ENCODE measurements around the gene KRT33A.

The KRT33A gene

GRCh38 chr17:41322903-41323895 lies 27.4 kb downstream of the KRT33A start:
- no peak for TF ChIP-seq EZH2 (IDR thresholded peaks at IDR 0.05; ENCODE audit: borderline replicate concordance, low read depth, low read length, severe bottlenecking)
- TF ChIP-seq, protein P1, sequence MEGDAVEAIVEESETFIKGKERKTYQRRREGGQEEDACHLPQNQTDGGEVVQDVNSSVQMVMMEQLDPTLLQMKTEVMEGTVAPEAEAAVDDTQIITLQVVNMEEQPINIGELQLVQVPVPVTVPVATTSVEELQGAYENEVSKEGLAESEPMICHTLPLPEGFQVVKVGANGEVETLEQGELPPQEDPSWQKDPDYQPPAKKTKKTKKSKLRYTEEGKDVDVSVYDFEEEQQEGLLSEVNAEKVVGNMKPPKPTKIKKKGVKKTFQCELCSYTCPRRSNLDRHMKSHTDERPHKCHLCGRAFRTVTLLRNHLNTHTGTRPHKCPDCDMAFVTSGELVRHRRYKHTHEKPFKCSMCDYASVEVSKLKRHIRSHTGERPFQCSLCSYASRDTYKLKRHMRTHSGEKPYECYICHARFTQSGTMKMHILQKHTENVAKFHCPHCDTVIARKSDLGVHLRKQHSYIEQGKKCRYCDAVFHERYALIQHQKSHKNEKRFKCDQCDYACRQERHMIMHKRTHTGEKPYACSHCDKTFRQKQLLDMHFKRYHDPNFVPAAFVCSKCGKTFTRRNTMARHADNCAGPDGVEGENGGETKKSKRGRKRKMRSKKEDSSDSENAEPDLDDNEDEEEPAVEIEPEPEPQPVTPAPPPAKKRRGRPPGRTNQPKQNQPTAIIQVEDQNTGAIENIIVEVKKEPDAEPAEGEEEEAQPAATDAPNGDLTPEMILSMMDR (IDR thresholded peaks at IDR 0.05; ENCODE audit: borderline replicate concordance, extremely low read depth, low read length, poor library complexity, severe bottlenecking): no peak
- Histone ChIP-seq H3K4me3 (ENCODE audit: low read depth in 1 of 2, low read length in 2 of 2) (no peak overlapping the region), H4K20me1 (ENCODE audit: insufficient read depth, low read length) (no peaks in the 10 kb centered on the region; the same call in 1 of the 2 replicates), H3K36me3 (ENCODE audit: insufficient read depth, low read length) (no peaks in the 10 kb centered on the region), H3K27me3 (ENCODE audit: insufficient read depth, low read length, poor library complexity) (no peaks in the 10 kb centered on the region), H3K4me2 (ENCODE audit: insufficient read depth, low read length) (no peak overlapping the region), H3K9ac (ENCODE audit: low read depth, low read length) (no peak overlapping the region), H3K4me1 (ENCODE audit: insufficient read depth, low read length) (no peaks in the 10 kb centered on the region), H2AFZ (ENCODE audit: low read depth, low read length) (no peak overlapping the region), H3K79me2 (ENCODE audit: insufficient read depth, low read length) (no peaks in the 10 kb centered on the region), H3K9me3 (ENCODE audit: insufficient read depth, low read length, severe bottlenecking) (no peaks in the 10 kb centered on the region), H3K27ac (ENCODE audit: low read length) (no peak overlapping the region)
- DNase-seq (no peak), ATAC-seq (ENCODE audit: insufficient read depth, low read depth) (no peak)

DNA sequence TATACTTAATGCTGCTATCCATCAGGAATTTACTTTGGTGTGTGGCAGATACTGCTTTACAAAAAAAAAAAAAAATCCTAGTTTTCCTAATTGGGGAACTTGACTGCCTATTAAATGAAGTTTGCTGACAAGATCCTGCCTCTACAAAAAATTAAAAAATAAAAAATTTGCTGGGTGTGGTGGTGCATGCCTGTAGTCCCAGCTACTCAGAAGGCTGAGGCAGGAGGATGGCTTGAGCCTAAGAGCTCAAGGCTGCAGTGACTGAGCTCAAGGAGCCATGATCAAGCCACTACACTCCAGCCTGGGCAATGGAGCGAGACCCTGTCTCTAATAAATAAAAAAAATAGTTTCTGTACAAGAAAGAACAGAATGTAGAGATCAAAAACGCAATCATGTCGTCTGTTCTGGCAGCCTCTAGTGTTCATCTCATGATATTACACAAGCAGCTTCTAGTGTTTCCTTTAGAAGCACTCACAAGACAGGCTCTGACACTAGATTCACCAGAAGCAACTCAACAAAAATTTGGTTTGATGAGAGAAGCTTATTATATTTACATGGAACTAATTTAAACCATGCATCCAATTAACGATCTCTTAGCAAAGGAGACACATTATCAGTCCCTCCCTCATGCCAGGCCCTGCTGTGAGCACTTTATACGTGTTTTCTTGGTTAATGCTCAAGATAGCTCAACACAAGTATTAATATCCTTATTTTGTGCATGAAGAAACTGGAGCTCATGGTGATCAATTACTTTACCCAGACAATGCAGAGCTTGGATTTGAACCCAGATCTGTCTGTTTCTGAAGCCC lies 28.3 kb downstream of the KRT33A start:
- Histone ChIP-seq H3K9me3 (ENCODE audit: insufficient read depth, low read length, severe bottlenecking) (no peaks in the 10 kb centered on the region), H3K9ac (ENCODE audit: low read depth, low read length) (no peak overlapping the region), H3K4me1 (ENCODE audit: insufficient read depth, low read length) (no peaks in the 10 kb centered on the region), H3K79me2 (ENCODE audit: insufficient read depth, low read length) (no peaks in the 10 kb centered on the region), H3K4me3 (ENCODE audit: low read depth in 1 of 2, low read length in 2 of 2) (no peak overlapping the region), H3K4me2 (ENCODE audit: insufficient read depth, low read length) (no peak overlapping the region), H3K36me3 (ENCODE audit: insufficient read depth, low read length) (no peaks in the 10 kb centered on the region), H3K27ac (ENCODE audit: low read length) (no peak overlapping the region), H3K27me3 (ENCODE audit: insufficient read depth, low read length, poor library complexity) (no peaks in the 10 kb centered on the region), H4K20me1 (ENCODE audit: insufficient read depth, low read length) (no peaks in the 10 kb centered on the region; the same call in 1 of the 2 replicates), H2AFZ (ENCODE audit: low read depth, low read length) (no peak overlapping the region)
- no peak for TF ChIP-seq EZH2 (IDR thresholded peaks at IDR 0.05; ENCODE audit: borderline replicate concordance, low read depth, low read length, severe bottlenecking)
- TF ChIP-seq, protein P1 (IDR thresholded peaks at IDR 0.05; ENCODE audit: borderline replicate concordance, extremely low read depth, low read length, poor library complexity, severe bottlenecking): peak; percentile 74
- ATAC-seq (ENCODE audit: insufficient read depth, low read depth) (peak; percentile 60; the same call in 2 of the 3 replicates), DNase-seq (no peak)

DNA sequence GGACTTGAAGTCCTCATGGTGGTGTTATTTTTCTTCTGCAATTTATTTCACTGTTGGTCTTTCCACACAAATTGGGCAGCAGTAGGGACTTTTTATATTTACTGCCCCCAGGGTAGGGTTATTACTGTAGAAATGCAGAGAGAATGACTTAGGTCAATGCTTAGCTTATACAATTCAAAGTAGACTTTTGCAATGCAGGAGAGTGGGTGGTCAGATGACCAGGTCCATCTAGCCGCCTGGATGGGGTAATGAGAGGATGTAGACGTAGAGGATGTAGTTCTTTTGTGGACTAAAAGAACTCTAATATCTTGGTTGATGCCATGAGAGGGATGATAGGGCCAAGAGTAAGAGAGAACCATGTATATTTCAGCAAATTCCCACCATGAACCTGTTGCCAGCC lies 32.4 kb downstream of the KRT33A start:
- Histone ChIP-seq H3K4me3 (ENCODE audit: low read depth in 1 of 2, low read length in 2 of 2) (no peak overlapping the region), H3K27me3 (ENCODE audit: insufficient read depth, low read length, poor library complexity) (peaks cover 3% of the 10 kb centered on the region), H4K20me1 (ENCODE audit: insufficient read depth, low read length) (no peaks in the 10 kb centered on the region), H3K9me3 (ENCODE audit: insufficient read depth, low read length, severe bottlenecking) (no peaks in the 10 kb centered on the region), H3K79me2 (ENCODE audit: insufficient read depth, low read length) (no peaks in the 10 kb centered on the region), H3K36me3 (ENCODE audit: insufficient read depth, low read length) (no peaks in the 10 kb centered on the region), H3K27ac (ENCODE audit: low read length) (no peak overlapping the region), H3K4me1 (ENCODE audit: insufficient read depth, low read length) (no peaks in the 10 kb centered on the region), H2AFZ (ENCODE audit: low read depth, low read length) (no peak overlapping the region), H3K9ac (ENCODE audit: low read depth, low read length) (no peak overlapping the region), H3K4me2 (ENCODE audit: insufficient read depth, low read length) (no peak overlapping the region)
- no peak for TF ChIP-seq EZH2 (IDR thresholded peaks at IDR 0.05; ENCODE audit: borderline replicate concordance, low read depth, low read length, severe bottlenecking)
- TF ChIP-seq, protein P1 (IDR thresholded peaks at IDR 0.05; ENCODE audit: borderline replicate concordance, extremely low read depth, low read length, poor library complexity, severe bottlenecking): no peak
- ATAC-seq (ENCODE audit: insufficient read depth, low read depth) (no peak), DNase-seq (no peak)

All from DND-41 (cell line).